PFSK-1 (cell line): ENCODE measurements around the gene LRRC43.

ENCODE experiments used
- FOXP2 ChIP-seq: optimal IDR thresholded peaks from 2 replicates; pipeline ENCODE3; 2011; ENCODE audit warnings: borderline replicate concordance, control low read depth, inconsistent platforms; ENCODE audit not compliant: insufficient read depth; ENCODE audit errors: extremely low read length, extremely low read depth
- POLR2AphosphoS5 ChIP-seq: IDR thresholded peaks from 2 replicates; pipeline ENCODE4 v1.6.1; 2012; ENCODE audit warnings: low read depth, mild to moderate bottlenecking, control low read depth, low read length, moderate library complexity
- SIN3A ChIP-seq: IDR thresholded peaks from 2 replicates; pipeline ENCODE4 v1.6.1; 2012; ENCODE audit warnings: mild to moderate bottlenecking, low read length, moderate library complexity, borderline replicate concordance; ENCODE audit not compliant: insufficient read depth
- TAF1 ChIP-seq: IDR thresholded peaks from 2 replicates; pipeline ENCODE4 v1.6.1; 2012; ENCODE audit warnings: low read length, control low read depth, borderline replicate concordance; ENCODE audit not compliant: insufficient read depth
- TF ChIP-seq, protein P1 (sequence below), 2 experiments: IDR thresholded peaks; 2 replicates each; pipeline versions ENCODE4 v1.6.1 to v1.8.0; 2011 to 2012; ENCODE audit warnings: low read depth in 2 of 2, low read length in 2 of 2, control low read depth in 1 of 2, inconsistent platforms in 1 of 2, mild to moderate bottlenecking in 1 of 2, moderate library complexity in 1 of 2; ENCODE audit not compliant: insufficient read depth in 1 of 2

LRRC43 gene

DNA sequence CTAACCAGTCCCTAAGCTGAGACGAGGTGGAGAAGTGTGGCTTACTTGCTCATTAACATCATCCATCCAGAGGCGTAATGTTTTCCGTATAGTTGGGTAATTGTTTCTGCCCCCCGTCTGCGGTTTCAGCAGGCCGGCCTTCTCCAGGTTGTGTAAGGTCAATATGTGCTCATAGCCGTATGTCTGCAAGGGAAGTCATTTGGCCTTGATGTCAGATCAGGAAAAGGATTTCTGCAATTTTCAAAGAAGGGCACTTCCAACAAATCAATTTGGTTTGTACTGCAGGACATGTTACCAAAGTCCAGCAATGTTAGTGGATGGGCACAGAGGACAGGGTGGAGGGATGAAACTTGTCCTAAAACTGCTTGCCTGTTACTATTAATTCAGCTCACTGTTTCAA is 52.8 kb downstream of the LRRC43 start:
- TF ChIP-seq POLR2AphosphoS5 (no peak), TAF1 (no peak), SIN3A (no peak), FOXP2 (no peak)
- TF ChIP-seq, protein P1, sequence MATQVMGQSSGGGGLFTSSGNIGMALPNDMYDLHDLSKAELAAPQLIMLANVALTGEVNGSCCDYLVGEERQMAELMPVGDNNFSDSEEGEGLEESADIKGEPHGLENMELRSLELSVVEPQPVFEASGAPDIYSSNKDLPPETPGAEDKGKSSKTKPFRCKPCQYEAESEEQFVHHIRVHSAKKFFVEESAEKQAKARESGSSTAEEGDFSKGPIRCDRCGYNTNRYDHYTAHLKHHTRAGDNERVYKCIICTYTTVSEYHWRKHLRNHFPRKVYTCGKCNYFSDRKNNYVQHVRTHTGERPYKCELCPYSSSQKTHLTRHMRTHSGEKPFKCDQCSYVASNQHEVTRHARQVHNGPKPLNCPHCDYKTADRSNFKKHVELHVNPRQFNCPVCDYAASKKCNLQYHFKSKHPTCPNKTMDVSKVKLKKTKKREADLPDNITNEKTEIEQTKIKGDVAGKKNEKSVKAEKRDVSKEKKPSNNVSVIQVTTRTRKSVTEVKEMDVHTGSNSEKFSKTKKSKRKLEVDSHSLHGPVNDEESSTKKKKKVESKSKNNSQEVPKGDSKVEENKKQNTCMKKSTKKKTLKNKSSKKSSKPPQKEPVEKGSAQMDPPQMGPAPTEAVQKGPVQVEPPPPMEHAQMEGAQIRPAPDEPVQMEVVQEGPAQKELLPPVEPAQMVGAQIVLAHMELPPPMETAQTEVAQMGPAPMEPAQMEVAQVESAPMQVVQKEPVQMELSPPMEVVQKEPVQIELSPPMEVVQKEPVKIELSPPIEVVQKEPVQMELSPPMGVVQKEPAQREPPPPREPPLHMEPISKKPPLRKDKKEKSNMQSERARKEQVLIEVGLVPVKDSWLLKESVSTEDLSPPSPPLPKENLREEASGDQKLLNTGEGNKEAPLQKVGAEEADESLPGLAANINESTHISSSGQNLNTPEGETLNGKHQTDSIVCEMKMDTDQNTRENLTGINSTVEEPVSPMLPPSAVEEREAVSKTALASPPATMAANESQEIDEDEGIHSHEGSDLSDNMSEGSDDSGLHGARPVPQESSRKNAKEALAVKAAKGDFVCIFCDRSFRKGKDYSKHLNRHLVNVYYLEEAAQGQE (IDR thresholded peaks at IDR 0.05; ENCODE audit: insufficient read depth in 1 of 2, low read depth in 2 of 2, low read length in 2 of 2) = no peak

DNA sequence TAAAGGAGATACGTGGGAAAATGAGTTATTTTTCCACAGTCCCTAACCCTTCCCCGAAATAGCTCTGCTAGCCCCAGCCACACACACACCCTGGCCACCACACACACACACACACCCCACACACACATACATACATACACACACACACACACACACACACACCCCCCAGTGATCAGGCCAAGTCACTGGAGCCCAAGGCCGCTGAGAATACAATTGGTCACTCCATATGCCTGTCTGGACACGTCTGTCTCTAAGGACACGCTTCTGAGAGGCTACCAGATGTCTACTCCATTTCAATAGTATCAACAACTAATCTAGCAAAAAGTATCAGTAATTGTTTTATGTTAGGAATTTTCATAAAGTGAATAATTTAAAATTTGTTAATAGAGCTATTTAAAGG is 55.9 kb downstream of the LRRC43 start:
- TF ChIP-seq, protein P1 (IDR thresholded peaks at IDR 0.05; ENCODE audit: insufficient read depth in 1 of 2, low read depth in 2 of 2, low read length in 2 of 2) = no peak
- TF ChIP-seq FOXP2 (no peak), POLR2AphosphoS5 (no peak), SIN3A (no peak), TAF1 (no peak)

DNA sequence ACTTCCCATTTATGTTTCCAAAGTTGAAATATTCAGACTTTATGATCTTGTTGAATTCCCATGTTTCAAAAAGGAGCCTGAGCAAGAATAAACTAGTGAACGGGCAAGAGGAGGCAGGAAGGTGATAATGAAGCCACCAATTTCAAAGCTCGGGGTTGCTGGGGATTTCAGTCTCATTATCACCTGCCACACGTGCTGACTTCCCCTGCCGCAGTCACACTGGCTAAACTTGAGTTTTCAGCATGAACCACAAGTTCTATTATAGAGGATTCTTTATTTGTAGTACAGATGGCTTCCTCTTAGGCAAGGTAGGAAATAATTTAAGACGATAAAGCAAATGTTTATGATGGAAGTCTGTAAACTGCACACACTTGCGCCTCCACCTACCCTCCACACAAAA is 61.0 kb downstream of the LRRC43 start:
- TF ChIP-seq, protein P1 (IDR thresholded peaks at IDR 0.05; ENCODE audit: insufficient read depth in 1 of 2, low read depth in 2 of 2, low read length in 2 of 2) = no peak
- no peak for TF ChIP-seq POLR2AphosphoS5
- TF ChIP-seq FOXP2 = no peak
- TF ChIP-seq SIN3A = no peak
- TF ChIP-seq TAF1 = no peak

DNA sequence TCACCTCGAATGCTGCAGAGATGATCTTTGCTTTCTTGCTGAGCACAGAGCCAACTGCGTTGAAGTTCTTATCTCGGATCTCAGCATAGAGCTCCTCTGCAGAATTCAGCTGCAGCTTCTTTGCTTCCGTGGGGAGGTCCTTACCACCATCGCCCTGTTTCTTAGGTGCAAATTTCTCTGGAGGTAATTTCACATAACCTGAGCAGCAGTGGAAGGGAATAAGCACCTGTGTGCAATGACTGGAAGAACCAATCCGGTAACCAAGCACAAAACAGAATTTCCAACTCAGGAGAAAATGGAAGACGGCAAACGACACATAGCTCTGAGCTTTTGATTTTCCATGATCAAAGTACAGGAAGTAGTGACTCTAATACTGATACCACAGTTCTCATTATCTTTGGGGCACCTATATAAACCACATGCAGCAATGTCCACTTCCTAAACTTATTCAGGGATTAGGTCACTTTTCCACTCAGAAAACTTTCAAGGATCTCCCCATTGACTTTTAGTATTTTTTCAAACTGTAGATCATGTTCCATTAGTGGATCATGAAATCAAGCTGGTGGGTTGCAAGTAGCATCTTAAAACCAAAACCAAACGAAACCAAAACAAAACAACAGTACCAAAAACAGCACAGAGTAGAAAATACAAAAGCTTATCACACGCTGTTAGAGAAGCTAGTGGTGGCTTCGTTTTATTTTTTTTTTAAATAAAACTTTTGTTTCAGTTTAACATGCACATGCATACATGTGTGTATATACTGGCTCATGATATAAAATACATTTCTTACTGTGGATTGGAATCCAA is 61.8 kb downstream of the LRRC43 start:
- TF ChIP-seq SIN3A (no peak), POLR2AphosphoS5 (no peak), TAF1 (no peak), FOXP2 (no peak)
- TF ChIP-seq, protein P1 (IDR thresholded peaks at IDR 0.05; ENCODE audit: insufficient read depth in 1 of 2, low read depth in 2 of 2, low read length in 2 of 2) = no peak

DNA sequence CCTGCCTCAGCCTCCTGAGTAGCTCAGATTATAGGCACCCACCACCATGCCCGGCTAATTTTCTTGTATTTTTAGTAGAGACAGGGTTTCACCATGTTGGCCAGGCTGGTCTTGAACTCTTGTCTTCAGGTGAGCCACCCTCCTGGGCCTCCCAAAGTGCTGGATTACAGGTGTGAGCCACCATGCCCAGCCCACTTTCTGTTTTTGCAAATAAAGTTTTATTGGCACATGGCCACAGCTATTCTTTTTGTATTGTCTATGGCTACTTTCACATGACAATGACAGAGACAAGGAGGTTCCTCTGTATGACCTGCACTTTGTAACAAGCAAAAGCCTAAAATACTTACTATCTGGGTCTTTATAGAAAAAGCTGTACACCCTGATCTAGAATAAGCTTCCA is 62.6 kb downstream of the LRRC43 start:
- TF ChIP-seq, protein P1 (IDR thresholded peaks at IDR 0.05; ENCODE audit: insufficient read depth in 1 of 2, low read depth in 2 of 2, low read length in 2 of 2) = no peak
- TF ChIP-seq TAF1 (no peak), FOXP2 (no peak), SIN3A (no peak), POLR2AphosphoS5 (no peak)
